ENCODE data around the gene GRAMD1A. TPM values are rescaled to one million over a fixed set of nuclear protein-coding genes. Genes with fewer than 3 reads are reported as not detected.
A peak's percentile ranks its signal among the peaks of the same experiment; 100 is the strongest.

Gene GRAMD1A
- total and polyA plus RNA-seq, 9 of the 15 experiments (the other 6 are each of a cell fraction or from before 2014, with no cell fraction given) = 1.4 to 63.8 (median 38.5) TPM

DNA sequence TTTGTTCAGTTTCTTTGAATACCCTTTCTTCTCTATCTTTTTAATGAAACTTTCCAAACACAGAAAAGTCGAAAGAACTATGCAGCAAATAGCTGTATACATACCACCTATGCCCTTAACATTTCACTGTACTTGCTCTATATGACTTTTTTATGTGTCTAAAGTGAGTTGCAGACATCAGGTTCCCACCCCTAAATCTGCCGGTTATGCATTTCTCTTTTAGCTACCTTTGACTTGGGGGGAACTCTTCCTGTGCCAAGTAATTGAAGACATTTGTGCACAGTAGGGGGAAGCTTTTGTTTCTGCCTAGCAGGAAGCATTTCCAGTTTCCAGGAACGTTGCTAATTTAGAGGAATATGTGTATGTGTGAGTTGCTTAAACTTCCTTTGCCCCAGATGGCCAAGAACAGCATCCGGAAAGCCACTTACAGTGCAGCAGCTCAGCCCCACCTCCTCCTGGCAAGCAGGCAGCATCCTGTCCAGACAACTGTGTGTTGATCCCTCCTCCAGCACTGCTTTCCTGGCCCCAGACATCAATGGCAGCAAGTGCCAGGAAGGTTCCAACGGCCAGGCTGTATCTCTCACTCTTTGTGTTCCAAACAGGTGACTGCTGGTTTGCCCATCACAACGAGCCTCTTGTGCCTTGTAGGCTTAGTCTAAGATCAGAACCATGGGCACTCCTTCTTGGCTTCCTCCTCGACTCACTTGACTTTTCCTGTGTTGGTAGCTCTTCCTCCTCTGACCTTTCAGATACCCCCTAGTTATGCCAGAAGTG is 14.7 kb upstream of the GRAMD1A start:
- FAIRE-seq (peak; percentile 26), DNase-seq (ENCODE audit: extremely low read depth in 1 of 4, low spot score in 3 of 4) (no peak), ATAC-seq (no peak)
- ChIA-PET CTCF (ENCODE audit: low intra/inter-chr PET ratio) (no interaction called here), POLR2A (interaction anchor here (1.0 kb wide), 1 partner anchor 16 kb away, joined by 3 read pairs; no protein-coding TSS in a partner anchor)
- no peaks in the 10 kb centered on the region for H3K9me1 ChIP-seq (ENCODE audit: control insufficient read depth, insufficient read depth, low read length)
- no peaks in the 10 kb centered on the region for H3K4me1 ChIP-seq (replicated peaks in 1 of 2; ENCODE audit: control insufficient read depth in 2 of 2, insufficient read depth in 2 of 2, low read length in 2 of 2)
- peaks cover 0 to 9% of the 10 kb centered on the region in 2 experiments; a peak in 1 of 5 replicates for H3K27me3 ChIP-seq (ENCODE audit: control insufficient read depth in 2 of 2, insufficient read depth in 2 of 2, low read length in 2 of 2)
- H3K27ac ChIP-seq (ENCODE audit: extremely low read depth, low read depth, low read length) = no peak overlapping the region
- H3K36me3 ChIP-seq (ENCODE audit: control insufficient read depth, insufficient read depth, low read length) = no peaks in the 10 kb centered on the region
- H4K20me1 ChIP-seq (replicated peaks; ENCODE audit: control insufficient read depth, insufficient read depth, low read length) = no peaks in the 10 kb centered on the region
- H2AFZ ChIP-seq (ENCODE audit: low read depth, low read length) = no peak overlapping the region
- intact Hi-C loops (cut with micrococcal nuclease) = no loop called here
- no peak overlapping the region for H3K4me3 ChIP-seq
- no peak overlapping the region for H3K4me2 ChIP-seq (ENCODE audit: insufficient read depth, low read length)
- no peaks in the 10 kb centered on the region for H3K79me2 ChIP-seq (ENCODE audit: control insufficient read depth, insufficient read depth, low read length)
- BruUV-seq (replicated peaks) = no TSS peak
- 29% methylated on average over 7 of the region's 7 CpGs for WGBS (ENCODE audit: insufficient coverage, low coverage, missing lambda C conversion rate)
- TF ChIP-seq ZNF12 (CRISPR knock-in tag; IDR thresholded peaks at IDR 0.05) (no peak), ZNF518B (CRISPR knock-in tag; IDR thresholded peaks at IDR 0.05) (no peak), CEBPB (tag; IDR thresholded peaks at IDR 0.05) (no peak), NCOA4 (IDR thresholded peaks at IDR 0.05; ENCODE audit: partially characterized antibody) (no peak), POLR2H (tag; IDR thresholded peaks at IDR 0.05; ENCODE audit: low read depth) (no peak), ZBTB8A (IDR thresholded peaks at IDR 0.05; ENCODE audit: partially characterized antibody) (no peak), IRF2 (CRISPR knock-in tag; IDR thresholded peaks at IDR 0.05) (no peak)
- TF ChIP-seq, protein P1, sequence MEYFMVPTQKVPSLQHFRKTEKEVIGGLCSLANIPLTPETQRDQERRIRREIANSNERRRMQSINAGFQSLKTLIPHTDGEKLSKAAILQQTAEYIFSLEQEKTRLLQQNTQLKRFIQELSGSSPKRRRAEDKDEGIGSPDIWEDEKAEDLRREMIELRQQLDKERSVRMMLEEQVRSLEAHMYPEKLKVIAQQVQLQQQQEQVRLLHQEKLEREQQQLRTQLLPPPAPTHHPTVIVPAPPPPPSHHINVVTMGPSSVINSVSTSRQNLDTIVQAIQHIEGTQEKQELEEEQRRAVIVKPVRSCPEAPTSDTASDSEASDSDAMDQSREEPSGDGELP (CRISPR knock-in tag; IDR thresholded peaks at IDR 0.05; ENCODE audit: borderline replicate concordance) = no peak
- in situ Hi-C loops (cut with MboI) = no loop called here
- peaks cover 6% of the 10 kb centered on the region for H3K9me3 ChIP-seq (replicated peaks; ENCODE audit: control insufficient read depth, insufficient read depth, low read depth, low read length)
- no peak overlapping the region for H3K9ac ChIP-seq (ENCODE audit: insufficient read depth in 1 of 2, low read depth in 2 of 2, low read length in 2 of 2)
